CD4-positive, alpha-beta T cell (primary cell): ENCODE results near the gene PITRM1. TPM values are rescaled to one million over a fixed set of nuclear protein-coding genes. Genes with fewer than 3 reads are reported as not detected.

ENCODE experiments used
- ATAC-seq: fragments of 200-7000 bp; cut with Tn5 transposase; one replicate; pipeline ENCODE4 v1.10.0; 2022; ENCODE audit warnings: mild to moderate bottlenecking; ENCODE audit not compliant: poor library complexity
- CTCF ChIA-PET: fragments of 350-600 bp; sonication (Branson Sonifier 250); formaldehyde crosslinking; loops from one replicate; lab custom pipeline; 2021; ENCODE audit warnings: antibody characterized with exemption, inconsistent platforms; lab: Charles Lee
- POLR2A ChIA-PET: fragments of 350-600 bp; sonication (Branson Sonifier 250); formaldehyde crosslinking; loops from one replicate; lab custom pipeline; 2021; ENCODE audit warnings: antibody characterized with exemption, inconsistent platforms; lab: Charles Lee
- DNase-seq, 14 experiments: peaks; one replicate each; pipeline ENCODE4 v3.0.0-alpha.2; 2013 to 2020; ENCODE audit warnings: mixed read lengths in 2 of 14
- H3K27ac ChIP-seq, 2 donors: one replicate each; pipeline versions ENCODE4 v1.5.1 to v1.7.0; 2013; ENCODE audit warnings: low read length in 2 of 2, low read depth in 1 of 2, mild to moderate bottlenecking in 1 of 2
- H3K27me3 ChIP-seq, 2 experiments: 1 replicate in 1 of 2; 2 replicates in 1 of 2; pipeline versions ENCODE4 v1.6.1 to v1.7.0; 2013; ENCODE audit warnings: low read length in 2 of 2, control low read depth in 1 of 2, mild to moderate bottlenecking in 1 of 2, moderate library complexity in 1 of 2; ENCODE audit not compliant: insufficient read depth in 2 of 2, control insufficient read depth in 1 of 2
- H3K36me3 ChIP-seq: one replicate; pipeline ENCODE4 v1.6.1; 2013; ENCODE audit warnings: low read length, control low read depth; ENCODE audit not compliant: insufficient read depth
- H3K4me1 ChIP-seq: one replicate; pipeline ENCODE4 v1.6.1; 2013; ENCODE audit warnings: low read length, control low read depth; ENCODE audit not compliant: insufficient read depth
- H3K4me3 ChIP-seq: one replicate; pipeline ENCODE4 v1.5.1; 2013; ENCODE audit warnings: mild to moderate bottlenecking, low read length, moderate library complexity
- H3K9me3 ChIP-seq, 2 experiments: 1 replicate in 1 of 2; 2 replicates in 1 of 2; pipeline versions ENCODE4 v1.6.1 to v1.7.0; 2013; ENCODE audit warnings: low read length in 2 of 2, mild to moderate bottlenecking in 2 of 2, control low read depth in 1 of 2, moderate library complexity in 1 of 2; ENCODE audit not compliant: control insufficient read depth in 1 of 2, insufficient read depth in 1 of 2
- H3K27ac Mint-ChIP-seq: one replicate; pipeline ENCODE4 v1.8.0; 2020; ENCODE audit warnings: mixed read lengths
- H3K27me3 Mint-ChIP-seq: one replicate; pipeline ENCODE4 v1.8.0; 2021; ENCODE audit warnings: mixed read lengths
- H3K36me3 Mint-ChIP-seq: one replicate; pipeline ENCODE4 v1.8.0; 2021; ENCODE audit warnings: low read depth, mixed read lengths
- H3K4me1 Mint-ChIP-seq: one replicate; pipeline ENCODE4 v1.8.0; 2021; ENCODE audit warnings: low read depth, mixed read lengths
- H3K4me3 Mint-ChIP-seq: one replicate; pipeline ENCODE4 v1.8.0; 2020; ENCODE audit warnings: mild to moderate bottlenecking, mixed read lengths
- H3K9me3 Mint-ChIP-seq: one replicate; pipeline ENCODE4 v1.8.0; 2020; ENCODE audit warnings: mixed read lengths
- CTCF ChIP-seq: fragments of 200-600 bp; IDR thresholded peaks from one replicate; pipeline ENCODE4 v1.8.0; 2022; ENCODE audit warnings: antibody characterized with exemption, mild to moderate bottlenecking
- intact Hi-C, 2 experiments: fragments of 100-400 bp; cut with DNase I in 1 of 2; cut with micrococcal nuclease in 1 of 2; formaldehyde crosslinking; loops; one replicate each; pipeline versions ENCODE4 v1.15.1 to v1.9.0; 2023 to 2025; cut with DNase I, micrococcal nuclease
- total RNA-seq, 174 experiments: library from RNA in 2 of 174; stranded (reverse) in 2 of 174; gene quantifications; one replicate each; pipeline ENCODE4 v1.2.3 and lab custom pipeline; 2021 to 2026

The PITRM1 gene
- total RNA-seq, 2 experiments from 2014 or later = 76.7 to 77.8 TPM

GRCh38 chr10:3210251-3210877, 37.8 kb upstream of the PITRM1 start:
- Histone ChIP-seq H3K4me1 (no peaks in the 10 kb centered on the region), H3K4me3 (no peak overlapping the region), H3K9me3 (no peaks in the 10 kb centered on the region), H3K36me3 (no peaks in the 10 kb centered on the region), H3K27ac (no peak overlapping the region), H3K27me3 (peaks cover 0 to 4% of the 10 kb centered on the region in 2 experiments)
- Mint-ChIP-seq H3K36me3 (no peaks in the 10 kb centered on the region), H3K27me3 (peaks cover 26% of the 10 kb centered on the region), H3K4me3 (no peak overlapping the region), H3K27ac (no peak overlapping the region), H3K4me1 (no peaks in the 10 kb centered on the region), H3K9me3 (no peaks in the 10 kb centered on the region)
- no peak for TF ChIP-seq CTCF
- ChIA-PET CTCF (no interaction called here), POLR2A (interaction anchor here (0.8 kb wide), 1 partner anchor 51 kb away, joined by 3 read pairs; no protein-coding TSS in a partner anchor)
- DNase-seq (no peak), ATAC-seq (no peak)
- intact Hi-C loops = no loop called here

- no peaks in the 10 kb centered on the region for H3K36me3 Mint-ChIP-seq
- H3K4me3 Mint-ChIP-seq = no peak overlapping the region
- POLR2A ChIA-PET = no interaction called here
These were observed 36.2 kb upstream of the PITRM1 start for GRCh38 chr10:3208481-3209406.

GRCh38 chr10:3207351-3207750, 34.8 kb upstream of the PITRM1 start:
- H3K9me3 ChIP-seq = no peaks in the 10 kb centered on the region
- intact Hi-C loops = no loop called here
- H3K36me3 ChIP-seq = no peaks in the 10 kb centered on the region
- H3K4me3 ChIP-seq = no peak overlapping the region
- no peak for DNase-seq
- no peaks in the 10 kb centered on the region for H3K4me1 ChIP-seq
- peaks cover 0 to 4% of the 10 kb centered on the region in 2 experiments for H3K27me3 ChIP-seq
- Mint-ChIP-seq H3K9me3 (no peaks in the 10 kb centered on the region), H3K36me3 (no peaks in the 10 kb centered on the region), H3K27me3 (peaks cover 41% of the 10 kb centered on the region), H3K27ac (no peak overlapping the region), H3K4me3 (no peak overlapping the region), H3K4me1 (no peaks in the 10 kb centered on the region)
- TF ChIP-seq CTCF = no peak
- no peak for ATAC-seq
- H3K27ac ChIP-seq = no peak overlapping the region
- POLR2A ChIA-PET = no interaction called here
- CTCF ChIA-PET = no interaction called here

More at GRCh38 chr10:3208481-3209406, 36.2 kb upstream of the PITRM1 start:
- intact Hi-C loops = no loop called here
- DNase-seq (no peak), ATAC-seq (no peak)
- no peak overlapping the region for H3K27ac Mint-ChIP-seq
- H3K27me3 Mint-ChIP-seq = peaks cover 31% of the 10 kb centered on the region
- Histone ChIP-seq H3K27me3 (peaks cover 0 to 4% of the 10 kb centered on the region in 2 experiments), H3K4me1 (no peaks in the 10 kb centered on the region), H3K9me3 (no peaks in the 10 kb centered on the region), H3K36me3 (no peaks in the 10 kb centered on the region), H3K4me3 (no peak overlapping the region), H3K27ac (no peak overlapping the region)
- no peak for TF ChIP-seq CTCF
- CTCF ChIA-PET = no interaction called here
- no peaks in the 10 kb centered on the region for H3K9me3 Mint-ChIP-seq
- no peaks in the 10 kb centered on the region for H3K4me1 Mint-ChIP-seq
